NCI-H2196 treated with DMSO at 0.1 percent for 48 hours (cell line): ENCODE results near the gene MCHR1.
"Not testable (repeated sequence)": the region's sequence is repeated elsewhere in the genome, so short reads cannot be mapped to it uniquely, and the experiment has no call there.

Source experiments
- DNase-seq: peaks from one replicate; lab custom pipeline; 2025; ENCODE audit not compliant: unreplicated experiment; lab: John Stamatoyannopoulos, UW

The MCHR1 gene

GRCh38 chr22:40655941-40656340, 23.3 kb upstream of the MCHR1 start:
- DNase-seq = not testable (repeated sequence)

DNA sequence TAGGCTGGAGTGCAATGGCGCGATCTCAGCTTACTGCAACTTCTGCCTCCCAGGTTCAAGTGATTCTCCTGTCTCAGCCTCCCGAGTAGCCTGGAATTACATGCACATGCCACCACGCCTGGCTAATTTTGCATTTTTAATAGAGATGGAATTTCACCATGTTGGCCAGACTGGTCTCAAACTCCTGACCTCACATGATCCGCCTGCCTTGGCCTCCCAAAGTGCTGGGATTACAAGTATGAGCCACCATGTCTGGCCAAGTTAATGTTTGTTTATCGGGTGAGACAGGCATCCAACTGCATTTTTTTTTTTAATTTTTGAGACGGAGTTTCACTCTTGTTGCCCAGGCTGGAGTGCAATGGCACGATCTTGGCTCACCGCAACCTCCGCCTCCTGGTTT, 22.6 kb upstream of the MCHR1 start:
- not testable (repeated sequence) for DNase-seq

GRCh38 chr22:40659166-40659565, 20.1 kb upstream of the MCHR1 start:
- DNase-seq = no peak

DNA sequence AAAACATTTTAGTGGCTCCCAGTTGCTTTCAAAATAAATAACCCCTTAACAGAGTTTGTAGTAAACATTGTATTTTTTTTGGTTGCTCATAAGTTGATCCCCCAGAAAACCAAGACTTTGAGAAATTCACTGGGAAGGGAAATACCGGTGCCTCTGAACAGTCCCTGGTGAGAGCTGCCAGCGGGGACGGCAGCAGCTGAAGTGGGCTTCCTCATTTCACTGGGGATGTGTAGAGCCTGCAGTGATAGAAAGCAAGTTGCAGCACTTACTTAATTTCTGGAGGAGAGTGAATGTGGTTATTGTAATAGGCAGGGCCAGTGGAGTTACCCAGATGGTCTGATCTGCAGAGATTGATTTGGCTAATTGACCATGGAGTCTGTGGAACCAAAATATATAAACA, 18.6 kb upstream of the MCHR1 start:
- no peak for DNase-seq

DNA sequence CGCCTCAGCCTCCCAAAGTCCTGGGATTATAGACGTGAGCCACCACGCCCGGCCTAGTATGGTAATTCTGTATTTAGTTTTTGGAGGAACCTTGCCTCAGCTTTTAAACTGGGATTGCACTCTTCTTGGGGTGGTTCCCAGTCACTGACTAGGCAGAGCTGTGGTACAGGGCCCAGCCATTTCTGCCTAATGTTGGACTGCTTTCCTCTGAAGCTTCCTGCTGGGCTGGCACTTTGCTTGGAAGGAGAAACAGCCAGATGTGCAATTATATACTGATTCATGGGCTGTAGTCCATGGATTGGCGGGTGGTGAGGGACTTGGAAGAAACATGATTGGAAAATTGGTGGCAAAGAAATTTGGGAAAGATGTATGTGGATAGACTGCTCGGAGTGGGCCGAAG, 17.6 kb upstream of the MCHR1 start:
- DNase-seq = no peak

GRCh38 chr22:40665312-40665711, 14.0 kb upstream of the MCHR1 start:
- no peak for DNase-seq

GRCh38 chr22:40666151-40666848, 13.0 kb upstream of the MCHR1 start:
- no peak for DNase-seq

- DNase-seq = no peak
Observed at GRCh38 chr22:40668611-40669411, 10.5 kb upstream of the MCHR1 start.

DNA sequence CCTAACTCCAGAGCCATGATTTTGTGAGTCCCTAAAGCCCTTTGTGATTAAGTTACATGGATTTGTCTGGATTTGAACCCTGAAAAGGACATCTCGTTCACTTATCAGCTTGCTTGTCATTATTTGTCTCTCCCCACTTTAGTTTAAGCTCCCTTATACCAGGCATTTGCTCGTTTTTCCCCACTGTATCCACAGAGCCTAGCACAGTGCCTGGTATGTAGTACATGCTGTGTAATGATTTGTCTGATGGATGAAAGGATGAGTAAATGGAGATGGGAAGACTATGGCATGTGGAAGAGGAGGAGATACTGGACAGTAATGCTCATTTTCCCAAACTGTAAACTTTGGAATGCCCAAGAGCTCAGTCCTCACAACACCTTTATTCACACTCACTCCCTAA, 9.2 kb upstream of the MCHR1 start:
- DNase-seq = no peak

DNA sequence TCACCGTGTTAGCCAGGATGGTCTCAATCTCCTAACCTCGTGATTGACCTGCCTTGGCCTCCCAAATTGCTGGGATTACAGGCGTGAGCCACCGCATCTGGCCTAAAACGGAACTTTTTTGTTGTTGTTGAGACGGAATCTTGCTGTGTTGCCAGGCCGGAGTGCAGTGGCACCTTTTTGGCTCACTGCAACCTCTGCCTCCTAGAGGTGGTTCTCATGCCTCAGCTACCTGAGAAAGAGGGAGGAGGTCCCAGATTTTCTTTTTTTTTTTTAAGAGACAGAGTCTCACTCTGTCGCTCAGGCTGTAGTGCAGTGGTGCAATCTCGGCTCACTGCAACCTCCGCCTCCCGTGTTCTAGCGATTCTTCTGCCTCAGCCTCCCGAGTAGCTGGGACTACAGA, 7.9 kb upstream of the MCHR1 start:
- no peak for DNase-seq

GRCh38 chr22:40671796-40672360, 7.4 kb upstream of the MCHR1 start:
- DNase-seq = no peak

DNA sequence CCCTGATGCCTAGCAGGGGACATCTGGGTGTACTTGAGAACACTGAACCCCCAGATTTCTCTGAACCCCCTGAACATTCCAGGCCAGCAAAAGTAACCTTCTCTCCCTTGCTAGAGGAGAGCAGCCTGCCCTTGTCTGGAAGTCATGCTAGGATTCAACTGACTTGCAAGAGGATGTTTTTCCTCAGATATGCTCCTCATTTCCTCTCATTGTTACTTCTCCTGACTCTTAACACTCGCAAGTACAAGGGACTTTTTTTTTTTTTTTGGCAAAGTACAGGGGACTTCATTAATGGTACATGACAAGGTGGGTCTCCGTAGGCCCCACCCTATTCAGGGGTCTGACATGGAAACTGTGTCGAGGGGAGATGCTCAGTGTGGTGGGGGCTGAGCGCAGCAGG, 6.3 kb upstream of the MCHR1 start:
- DNase-seq = no peak

DNA sequence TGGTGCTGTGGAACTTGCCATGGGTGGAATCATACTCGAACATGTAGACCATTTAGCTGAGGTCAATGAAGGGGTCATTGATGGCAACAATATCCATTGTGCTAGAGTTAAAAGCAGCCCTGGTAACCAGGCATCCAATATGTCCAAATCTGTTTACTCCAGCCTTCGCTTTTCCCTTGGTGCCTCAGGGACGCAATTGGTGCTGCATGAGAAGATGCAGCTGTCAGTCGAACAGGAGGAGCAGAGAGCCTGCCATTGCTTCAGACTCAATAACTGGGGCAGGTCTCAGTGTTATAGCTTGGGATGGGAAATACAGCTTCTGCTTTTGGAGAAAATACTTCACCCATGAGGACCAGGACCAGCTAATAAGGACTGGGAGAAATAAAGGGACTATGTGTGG, 5.0 kb upstream of the MCHR1 start:
- DNase-seq = no peak

DNA sequence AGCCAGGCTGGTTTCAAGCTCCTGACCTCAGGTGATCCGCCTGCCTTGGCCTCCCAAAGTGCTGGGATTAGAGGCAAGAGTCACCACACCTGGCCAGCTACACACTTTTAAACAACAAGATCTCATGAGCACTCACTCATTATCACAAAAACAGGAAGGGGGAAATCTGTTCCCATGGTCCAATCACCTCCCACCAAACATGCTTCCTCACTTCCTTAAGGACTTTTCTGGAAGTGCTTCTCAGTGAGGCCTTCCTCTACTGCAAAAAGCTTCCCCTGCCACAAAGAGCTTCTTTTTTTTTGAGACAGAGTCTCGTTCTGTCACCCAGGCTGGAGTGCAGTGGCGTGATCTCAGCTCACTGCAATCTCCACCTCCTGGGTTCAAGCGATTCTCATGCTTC, 3.1 kb upstream of the MCHR1 start:
- DNase-seq = not testable (repeated sequence)

GRCh38 chr22:40676644-40677043, 2.6 kb upstream of the MCHR1 start:
- DNase-seq = no peak

GRCh38 chr22:40678493-40679248, 613 bp upstream of the MCHR1 start:
- no peak for DNase-seq

GRCh38 chr22:40679964-40680818, 907 bp downstream of the MCHR1 start:
- no peak for DNase-seq

DNA sequence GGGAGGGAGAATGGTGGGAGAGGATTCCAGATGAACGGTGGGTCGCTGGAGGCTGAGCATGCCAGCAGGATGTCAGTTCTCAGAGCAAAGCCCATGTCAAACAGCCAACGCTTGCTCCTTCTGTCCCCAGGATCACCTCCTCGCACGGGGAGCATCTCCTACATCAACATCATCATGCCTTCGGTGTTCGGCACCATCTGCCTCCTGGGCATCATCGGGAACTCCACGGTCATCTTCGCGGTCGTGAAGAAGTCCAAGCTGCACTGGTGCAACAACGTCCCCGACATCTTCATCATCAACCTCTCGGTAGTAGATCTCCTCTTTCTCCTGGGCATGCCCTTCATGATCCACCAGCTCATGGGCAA, 1.5 kb downstream of the MCHR1 start:
- DNase-seq = no peak

DNA sequence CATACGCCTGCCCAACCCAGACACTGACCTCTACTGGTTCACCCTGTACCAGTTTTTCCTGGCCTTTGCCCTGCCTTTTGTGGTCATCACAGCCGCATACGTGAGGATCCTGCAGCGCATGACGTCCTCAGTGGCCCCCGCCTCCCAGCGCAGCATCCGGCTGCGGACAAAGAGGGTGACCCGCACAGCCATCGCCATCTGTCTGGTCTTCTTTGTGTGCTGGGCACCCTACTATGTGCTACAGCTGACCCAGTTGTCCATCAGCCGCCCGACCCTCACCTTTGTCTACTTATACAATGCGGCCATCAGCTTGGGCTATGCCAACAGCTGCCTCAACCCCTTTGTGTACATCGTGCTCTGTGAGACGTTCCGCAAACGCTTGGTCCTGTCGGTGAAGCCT, 2.2 kb downstream of the MCHR1 start:
- DNase-seq = no peak

DNA sequence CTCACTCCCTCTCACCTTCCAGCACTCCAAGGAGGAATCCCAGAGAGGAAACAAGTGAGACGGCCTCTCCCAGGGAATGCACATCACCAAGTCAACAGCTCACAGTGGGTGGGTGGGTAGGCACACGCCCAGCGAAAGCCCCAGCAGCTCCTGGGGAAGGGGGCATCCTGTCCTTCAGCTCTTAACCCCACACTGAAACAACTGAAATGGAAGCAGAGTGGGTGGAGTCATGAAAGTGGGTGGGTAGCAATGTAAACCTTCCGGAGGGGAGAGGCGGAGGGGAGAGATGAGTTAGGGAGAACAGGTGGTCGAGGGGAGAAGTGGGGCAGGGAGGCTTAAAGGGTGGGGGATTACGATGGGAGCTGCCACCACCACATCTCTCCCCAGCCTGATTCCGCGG, 5.4 kb downstream of the MCHR1 start:
- DNase-seq = no peak

GRCh38 chr22:40685406-40685805, 6.1 kb downstream of the MCHR1 start:
- DNase-seq = no peak
